RWPE2 (cell line): ENCODE measurements around the gene CYYR1.

Source experiments
- ATAC-seq: fragments of 200-7000 bp; cut with Tn5 transposase; 3 replicates; pipeline ENCODE4 v1.9.1; 2021; ENCODE audit warnings: low read depth
- DNase-seq: peaks from one replicate; pipeline ENCODE4 v3.0.0-alpha.2; 2020; ENCODE audit warnings: low spot score
- H3K27ac ChIP-seq: fragments of 450-650 bp; 2 replicates; pipeline ENCODE4 v1.5.1; 2017; ENCODE audit warnings: mild to moderate bottlenecking; ENCODE audit not compliant: poor library complexity, severe bottlenecking
- H3K27me3 ChIP-seq: fragments of 250-450 bp; sonication (Bioruptor Pico); 2 replicates; pipeline ENCODE4 v1.5.1; 2021; ENCODE audit warnings: mild to moderate bottlenecking, moderate library complexity; ENCODE audit not compliant: insufficient read depth, poor library complexity, severe bottlenecking
- H3K36me3 ChIP-seq: fragments of 250-450 bp; sonication (Bioruptor Pico); 2 replicates; pipeline ENCODE4 v1.5.1; 2020; ENCODE audit warnings: low read depth, mild to moderate bottlenecking, moderate library complexity
- H3K4me1 ChIP-seq: fragments of 250-450 bp; sonication (Bioruptor Pico); 2 replicates; pipeline ENCODE4 v1.5.1; 2021; ENCODE audit warnings: mild to moderate bottlenecking, moderate library complexity; ENCODE audit not compliant: insufficient read depth, poor library complexity, severe bottlenecking
- H3K4me3 ChIP-seq: fragments of 250-450 bp; sonication (Bioruptor Pico); 2 replicates; pipeline ENCODE4 v1.5.1; 2021; ENCODE audit warnings: mild to moderate bottlenecking, moderate library complexity; ENCODE audit not compliant: severe bottlenecking
- H3K9me3 ChIP-seq: fragments of 250-450 bp; sonication (Bioruptor Pico); 2 replicates; pipeline ENCODE4 v1.5.1; 2021; ENCODE audit warnings: mild to moderate bottlenecking, moderate library complexity; ENCODE audit not compliant: severe bottlenecking
- CTCF ChIP-seq: fragments of 450-650 bp; IDR thresholded peaks from one replicate; pipeline ENCODE4 v1.5.1; 2017; ENCODE audit warnings: mild to moderate bottlenecking, moderate library complexity; ENCODE audit not compliant: poor library complexity, severe bottlenecking

CYYR1 gene

GRCh38 chr21:26532208-26532607 is 40.9 kb downstream of the CYYR1 start:
- TF ChIP-seq CTCF: no peak
- Histone ChIP-seq H3K36me3 (no peaks in the 10 kb centered on the region), H3K4me1 (no peaks in the 10 kb centered on the region), H3K27ac (no peak overlapping the region), H3K27me3 (no peaks in the 10 kb centered on the region), H3K4me3 (no peak overlapping the region), H3K9me3 (no peaks in the 10 kb centered on the region)
- no peak for ATAC-seq
- no peak for DNase-seq

DNA sequence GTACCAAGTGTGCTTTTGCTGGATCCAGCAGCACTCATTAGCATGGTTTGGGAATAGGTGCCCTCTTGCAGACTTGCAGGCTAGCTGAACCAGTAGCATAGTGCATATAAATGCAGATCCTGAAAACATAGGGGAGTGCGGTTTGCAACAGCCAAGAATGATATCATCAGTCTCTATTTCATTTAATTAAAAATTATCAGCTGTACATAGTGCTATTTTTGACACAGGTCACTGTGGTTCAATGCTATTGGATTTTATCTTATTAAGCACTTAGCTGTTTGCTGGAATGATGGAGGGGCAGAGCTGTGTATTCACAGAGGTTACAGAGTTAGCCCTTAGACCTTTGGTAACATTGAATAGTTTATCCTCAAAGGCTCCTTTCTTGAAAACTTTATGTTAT is 43.6 kb downstream of the CYYR1 start:
- Histone ChIP-seq H3K9me3 (no peaks in the 10 kb centered on the region), H3K27ac (no peak overlapping the region), H3K4me3 (no peak overlapping the region), H3K4me1 (no peaks in the 10 kb centered on the region), H3K27me3 (no peaks in the 10 kb centered on the region), H3K36me3 (no peaks in the 10 kb centered on the region)
- DNase-seq (no peak), ATAC-seq (no peak)
- TF ChIP-seq CTCF: no peak

- Histone ChIP-seq H3K27ac (no peak overlapping the region), H3K36me3 (no peaks in the 10 kb centered on the region), H3K27me3 (no peaks in the 10 kb centered on the region), H3K4me3 (no peak overlapping the region), H3K9me3 (no peaks in the 10 kb centered on the region), H3K4me1 (no peaks in the 10 kb centered on the region)
- ATAC-seq: no peak
- TF ChIP-seq CTCF: no peak
- DNase-seq: no peak
Observed at GRCh38 chr21:26528882-26529281, 44.2 kb downstream of the CYYR1 start.

DNA sequence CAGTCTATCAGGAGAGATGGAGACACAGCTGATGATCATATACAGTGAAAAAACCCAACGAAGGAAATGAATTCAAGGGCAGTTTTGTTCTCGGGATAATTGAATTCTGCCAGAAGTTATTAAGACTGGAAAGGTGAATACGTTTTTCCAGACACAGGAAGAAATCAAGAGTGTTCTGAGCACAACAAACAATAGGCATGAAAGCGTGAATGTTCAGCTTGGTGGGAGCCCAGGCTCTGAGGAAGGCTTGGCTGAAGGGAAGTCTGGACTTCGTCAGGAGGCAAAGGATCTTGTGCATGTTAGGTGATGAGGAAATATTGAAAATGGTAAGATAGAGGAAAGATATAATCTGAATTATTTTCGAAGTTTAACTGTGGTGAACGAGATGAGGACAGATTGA is 50.4 kb downstream of the CYYR1 start:
- Histone ChIP-seq H3K4me1 (no peaks in the 10 kb centered on the region), H3K27ac (no peak overlapping the region), H3K4me3 (no peak overlapping the region), H3K27me3 (no peaks in the 10 kb centered on the region), H3K9me3 (no peaks in the 10 kb centered on the region), H3K36me3 (no peaks in the 10 kb centered on the region)
- DNase-seq: no peak
- ATAC-seq: no peak
- no peak for TF ChIP-seq CTCF

- no peaks in the 10 kb centered on the region for H3K9me3 ChIP-seq
- no peaks in the 10 kb centered on the region for H3K27me3 ChIP-seq
- no peaks in the 10 kb centered on the region for H3K36me3 ChIP-seq
- H3K27ac ChIP-seq: no peak overlapping the region
- TF ChIP-seq CTCF: no peak
- DNase-seq (no peak), ATAC-seq (no peak)
- H3K4me1 ChIP-seq: no peaks in the 10 kb centered on the region
- H3K4me3 ChIP-seq: no peak overlapping the region
Observed at GRCh38 chr21:26519142-26519541, 53.9 kb downstream of the CYYR1 start.
